AG08395 (cell line): ENCODE data around the gene PLAGL2.
A peak's percentile ranks its signal among the peaks of the same experiment; 100 is the strongest.
"Not testable (repeated sequence)": the region's sequence is repeated elsewhere in the genome, so short reads cannot be mapped to it uniquely, and the experiment has no call there.

Experiments
- DNase-seq: peaks from one replicate; pipeline ENCODE4 v3.0.0; 2012; ENCODE audit warnings: mixed read lengths, low spot score

Gene PLAGL2

GRCh38 chr20:32179934-32180333 is 27.6 kb downstream of the PLAGL2 start:
- DNase-seq, result no peak

GRCh38 chr20:32179515-32179914 is 28.0 kb downstream of the PLAGL2 start:
- DNase-seq, result no peak

GRCh38 chr20:32177696-32178095 is 29.8 kb downstream of the PLAGL2 start:
- DNase-seq, result not testable (repeated sequence)

GRCh38 chr20:32168184-32168910 is 39.2 kb downstream of the PLAGL2 start:
- DNase-seq, result no peak

- DNase-seq, result no peak
Measured at GRCh38 chr20:32167552-32167951, 40.0 kb downstream of the PLAGL2 start.

GRCh38 chr20:32165836-32166545 is 41.6 kb downstream of the PLAGL2 start:
- DNase-seq, result no peak

GRCh38 chr20:32164984-32165735 is 42.4 kb downstream of the PLAGL2 start:
- DNase-seq, result no peak

- no peak for DNase-seq
Measured at GRCh38 chr20:32163951-32164350, 43.6 kb downstream of the PLAGL2 start.

- DNase-seq, result no peak
Measured at GRCh38 chr20:32162351-32162750, 45.2 kb downstream of the PLAGL2 start.

GRCh38 chr20:32160341-32160740 is 47.2 kb downstream of the PLAGL2 start:
- DNase-seq, result no peak

- DNase-seq, result no peak
Measured at GRCh38 chr20:32159766-32160221, 47.7 kb downstream of the PLAGL2 start.

- no peak for DNase-seq
Measured at GRCh38 chr20:32158943-32159660, 48.4 kb downstream of the PLAGL2 start.

GRCh38 chr20:32158351-32158750 is 49.2 kb downstream of the PLAGL2 start:
- DNase-seq, result no peak

GRCh38 chr20:32157611-32158010 is 49.9 kb downstream of the PLAGL2 start:
- no peak for DNase-seq

- DNase-seq, result peak; percentile 82
Measured at GRCh38 chr20:32155017-32155981, 52.2 kb downstream of the PLAGL2 start.

GRCh38 chr20:32153771-32154170 is 53.8 kb downstream of the PLAGL2 start:
- no peak for DNase-seq

- no peak for DNase-seq
Measured at GRCh38 chr20:32153156-32153665, 54.3 kb downstream of the PLAGL2 start.

GRCh38 chr20:32152421-32153155 is 55.0 kb downstream of the PLAGL2 start:
- no peak for DNase-seq

GRCh38 chr20:32150291-32150848 is 57.2 kb downstream of the PLAGL2 start:
- no peak for DNase-seq
